Measurements from ENCODE around the gene TUSC2. TPM values are rescaled to one million over a fixed set of nuclear protein-coding genes. Genes with fewer than 3 reads are reported as not detected.

Gene TUSC2
- total and polyA plus RNA-seq, 10 of the 15 experiments (the other 5 are each of a cell fraction or from before 2014, with no cell fraction given), result 4.0 to 73.8 (median 34.3) TPM

DNA sequence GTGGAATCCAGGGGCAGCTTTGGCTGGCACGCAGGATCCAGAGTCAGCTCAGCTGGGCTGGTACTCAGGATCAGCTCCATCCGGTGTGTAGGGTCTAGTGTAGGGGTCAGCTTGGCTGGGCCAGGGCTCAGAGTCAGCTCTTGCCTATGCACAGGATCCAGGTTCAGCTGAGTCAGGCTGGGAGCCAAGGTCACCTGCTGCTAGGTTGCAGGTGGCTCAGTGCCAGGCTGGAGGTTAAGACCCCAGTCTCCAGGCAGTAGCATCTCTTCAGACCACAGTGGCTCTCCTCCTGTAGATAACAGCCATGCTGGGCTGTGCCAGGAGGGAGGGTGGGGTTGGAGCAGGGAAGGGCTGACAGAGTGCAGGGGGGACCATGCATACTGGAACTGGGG is 30.6 kb downstream of the TUSC2 start:
- ChIA-PET SMC1A (ENCODE audit: uncharacterized antibody, unreplicated experiment) (no interaction called here), RAD21 (ENCODE audit: unreplicated experiment) (interaction anchor here (0.9 to 1.2 kb wide), 3 partner anchors 27 to 39 kb away, joined by 3 read pairs; no protein-coding TSS in a partner anchor), POLR2A (interaction anchor here (2.7 kb wide), 1 partner anchor 53 kb away, joined by 11 read pairs; the partner anchor contains the start of genes CYB561D2 and NPRL2), CTCF (interaction anchor here (3.2 to 3.5 kb wide), 2 partner anchors 27 to 37 kb away, joined by 10 to 22 read pairs; no protein-coding TSS in a partner anchor)
- H3K27ac ChIP-seq (ENCODE audit: control insufficient read depth, insufficient read depth), result no peak overlapping the region
- no peak overlapping the region for H2AFZ ChIP-seq (ENCODE audit: control insufficient read depth, low read depth, low read length)
- DNase-seq (ENCODE audit: low read depth, low spot score), result no peak
- H3K36me3 ChIP-seq (ENCODE audit: control insufficient read depth in 2 of 2, insufficient read depth in 2 of 2, low read length in 1 of 2), result no peaks in the 10 kb centered on the region
- peaks cover 4% of the 10 kb centered on the region for H3K4me1 ChIP-seq (ENCODE audit: control insufficient read depth, insufficient read depth, low read length)
- in situ Hi-C loops (cut with MboI), result no loop called here
- H4K20me1 ChIP-seq (ENCODE audit: control insufficient read depth, insufficient read depth), result no peaks in the 10 kb centered on the region
- TF ChIP-seq MEF2B (IDR thresholded peaks at IDR 0.05; ENCODE audit: partially characterized antibody, poor library complexity, severe bottlenecking) (no peak), TCF3 (IDR thresholded peaks at IDR 0.05; ENCODE audit: borderline replicate concordance, insufficient read depth, low read depth, low read length) (no peak)
- TF ChIP-seq, protein P1, sequence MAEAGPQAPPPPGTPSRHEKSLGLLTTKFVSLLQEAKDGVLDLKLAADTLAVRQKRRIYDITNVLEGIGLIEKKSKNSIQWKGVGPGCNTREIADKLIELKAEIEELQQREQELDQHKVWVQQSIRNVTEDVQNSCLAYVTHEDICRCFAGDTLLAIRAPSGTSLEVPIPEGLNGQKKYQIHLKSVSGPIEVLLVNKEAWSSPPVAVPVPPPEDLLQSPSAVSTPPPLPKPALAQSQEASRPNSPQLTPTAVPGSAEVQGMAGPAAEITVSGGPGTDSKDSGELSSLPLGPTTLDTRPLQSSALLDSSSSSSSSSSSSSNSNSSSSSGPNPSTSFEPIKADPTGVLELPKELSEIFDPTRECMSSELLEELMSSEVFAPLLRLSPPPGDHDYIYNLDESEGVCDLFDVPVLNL (IDR thresholded peaks at IDR 0.05; ENCODE audit: low read depth, low read length), result no peak
- TF ChIP-seq, protein P2, sequence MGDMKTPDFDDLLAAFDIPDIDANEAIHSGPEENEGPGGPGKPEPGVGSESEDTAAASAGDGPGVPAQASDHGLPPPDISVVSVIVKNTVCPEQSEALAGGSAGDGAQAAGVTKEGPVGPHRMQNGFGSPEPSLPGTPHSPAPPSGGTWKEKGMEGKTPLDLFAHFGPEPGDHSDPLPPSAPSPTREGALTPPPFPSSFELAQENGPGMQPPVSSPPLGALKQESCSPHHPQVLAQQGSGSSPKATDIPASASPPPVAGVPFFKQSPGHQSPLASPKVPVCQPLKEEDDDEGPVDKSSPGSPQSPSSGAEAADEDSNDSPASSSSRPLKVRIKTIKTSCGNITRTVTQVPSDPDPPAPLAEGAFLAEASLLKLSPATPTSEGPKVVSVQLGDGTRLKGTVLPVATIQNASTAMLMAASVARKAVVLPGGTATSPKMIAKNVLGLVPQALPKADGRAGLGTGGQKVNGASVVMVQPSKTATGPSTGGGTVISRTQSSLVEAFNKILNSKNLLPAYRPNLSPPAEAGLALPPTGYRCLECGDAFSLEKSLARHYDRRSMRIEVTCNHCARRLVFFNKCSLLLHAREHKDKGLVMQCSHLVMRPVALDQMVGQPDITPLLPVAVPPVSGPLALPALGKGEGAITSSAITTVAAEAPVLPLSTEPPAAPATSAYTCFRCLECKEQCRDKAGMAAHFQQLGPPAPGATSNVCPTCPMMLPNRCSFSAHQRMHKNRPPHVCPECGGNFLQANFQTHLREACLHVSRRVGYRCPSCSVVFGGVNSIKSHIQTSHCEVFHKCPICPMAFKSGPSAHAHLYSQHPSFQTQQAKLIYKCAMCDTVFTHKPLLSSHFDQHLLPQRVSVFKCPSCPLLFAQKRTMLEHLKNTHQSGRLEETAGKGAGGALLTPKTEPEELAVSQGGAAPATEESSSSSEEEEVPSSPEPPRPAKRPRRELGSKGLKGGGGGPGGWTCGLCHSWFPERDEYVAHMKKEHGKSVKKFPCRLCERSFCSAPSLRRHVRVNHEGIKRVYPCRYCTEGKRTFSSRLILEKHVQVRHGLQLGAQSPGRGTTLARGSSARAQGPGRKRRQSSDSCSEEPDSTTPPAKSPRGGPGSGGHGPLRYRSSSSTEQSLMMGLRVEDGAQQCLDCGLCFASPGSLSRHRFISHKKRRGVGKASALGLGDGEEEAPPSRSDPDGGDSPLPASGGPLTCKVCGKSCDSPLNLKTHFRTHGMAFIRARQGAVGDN (IDR thresholded peaks at IDR 0.05), result no peak
- TF ChIP-seq, protein P3, sequence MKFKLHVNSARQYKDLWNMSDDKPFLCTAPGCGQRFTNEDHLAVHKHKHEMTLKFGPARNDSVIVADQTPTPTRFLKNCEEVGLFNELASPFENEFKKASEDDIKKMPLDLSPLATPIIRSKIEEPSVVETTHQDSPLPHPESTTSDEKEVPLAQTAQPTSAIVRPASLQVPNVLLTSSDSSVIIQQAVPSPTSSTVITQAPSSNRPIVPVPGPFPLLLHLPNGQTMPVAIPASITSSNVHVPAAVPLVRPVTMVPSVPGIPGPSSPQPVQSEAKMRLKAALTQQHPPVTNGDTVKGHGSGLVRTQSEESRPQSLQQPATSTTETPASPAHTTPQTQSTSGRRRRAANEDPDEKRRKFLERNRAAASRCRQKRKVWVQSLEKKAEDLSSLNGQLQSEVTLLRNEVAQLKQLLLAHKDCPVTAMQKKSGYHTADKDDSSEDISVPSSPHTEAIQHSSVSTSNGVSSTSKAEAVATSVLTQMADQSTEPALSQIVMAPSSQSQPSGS (IDR thresholded peaks at IDR 0.05; ENCODE audit: low read length), result no peak
- no peak overlapping the region; the same call in 1 of the 2 replicates for H3K4me2 ChIP-seq (ENCODE audit: control insufficient read depth, insufficient read depth)
- no TSS peak for BruUV-seq (replicated peaks)
- intact Hi-C loops (cut with micrococcal nuclease; ENCODE audit: unreplicated experiment), result loop anchor here (5.0 kb wide), 1 partner anchor 40 kb away; no protein-coding TSS in a partner anchor
- no peak overlapping the region for H3K9ac ChIP-seq (ENCODE audit: control insufficient read depth, insufficient read depth, low read length)
- no peaks in the 10 kb centered on the region for H3K9me3 ChIP-seq (replicated peaks; ENCODE audit: control insufficient read depth, insufficient read depth, low read length)
- no peak for FAIRE-seq
- WGBS (ENCODE audit: insufficient coverage, insufficient replicate concordance, low lambda C conversion rate, missing lambda C conversion rate), result 100% methylated on average over 2 of the region's 2 CpGs
- no peak overlapping the region for H3K4me3 ChIP-seq
- no peak for ATAC-seq
- no peaks in the 10 kb centered on the region for H3K27me3 ChIP-seq (replicated peaks in 1 of 2; ENCODE audit: control insufficient read depth in 2 of 2, insufficient read depth in 2 of 2, low read length in 1 of 2)
- H3K79me2 ChIP-seq (ENCODE audit: control insufficient read depth, insufficient read depth, low read length), result peaks cover 2% of the 10 kb centered on the region; the same call in 1 of the 2 replicates
